Measurements from ENCODE around the gene ZNF747.

Gene ZNF747

GRCh38 chr16:30534368-30535105, at the start of gene ZNF747:
Gene ZNF747 (minus strand): TSS chr16:30534858. CDS start chr16:30534679, 179 bp downstream.
- peak; percentile 76 for DNase-seq (ENCODE audit: low read depth)

GRCh38 chr16:30582611-30583340, 48.1 kb upstream of the ZNF747 start:
- no peak for DNase-seq (ENCODE audit: low read depth)

DNA sequence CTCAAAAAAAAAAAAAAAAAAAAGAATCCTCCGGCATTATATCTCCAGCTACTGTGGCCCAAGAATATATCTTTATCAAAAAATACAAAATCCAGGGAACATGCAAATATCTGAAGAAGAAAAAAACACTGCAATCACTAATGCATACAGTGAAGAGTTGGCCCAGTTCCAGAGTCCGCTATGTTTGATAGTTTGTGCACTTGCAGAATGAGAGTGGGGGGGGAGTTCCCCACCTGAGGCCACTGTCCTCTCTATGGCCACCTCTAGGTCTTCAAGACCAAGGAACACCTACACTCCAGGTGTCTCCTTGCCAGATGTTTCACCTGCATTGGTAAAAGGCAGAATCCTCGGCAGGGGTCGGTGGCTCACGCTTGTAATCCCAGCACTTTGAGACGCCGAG, 46.8 kb upstream of the ZNF747 start:
- no peak for DNase-seq (ENCODE audit: low read depth)

DNA sequence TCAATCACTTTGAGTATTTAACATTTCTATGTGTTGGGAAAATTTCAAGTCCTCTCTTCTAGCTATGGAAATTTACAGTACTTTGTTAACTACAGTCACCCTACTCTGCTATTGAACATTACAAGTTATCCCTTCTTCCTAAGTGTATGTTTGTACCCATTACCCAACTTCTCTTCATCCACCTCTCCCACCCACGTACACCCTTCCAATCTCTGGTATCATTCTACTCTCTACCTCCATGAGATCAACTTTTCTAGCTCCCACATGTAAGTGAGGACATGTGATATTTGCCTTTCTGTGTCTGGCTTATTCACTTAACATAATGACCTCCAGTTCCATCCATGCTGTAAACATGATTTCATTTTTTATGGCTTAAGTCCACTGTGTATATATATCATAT, 40.0 kb upstream of the ZNF747 start:
- no peak for DNase-seq (ENCODE audit: low read depth)

GRCh38 chr16:30571445-30572322, 37.0 kb upstream of the ZNF747 start, which contains the start of gene ZNF688:
Gene ZNF688 (minus strand): TSS chr16:30571714. CDS start chr16:30571629, 85 bp downstream.
- peak; percentile 76 for DNase-seq (ENCODE audit: low read depth)

DNA sequence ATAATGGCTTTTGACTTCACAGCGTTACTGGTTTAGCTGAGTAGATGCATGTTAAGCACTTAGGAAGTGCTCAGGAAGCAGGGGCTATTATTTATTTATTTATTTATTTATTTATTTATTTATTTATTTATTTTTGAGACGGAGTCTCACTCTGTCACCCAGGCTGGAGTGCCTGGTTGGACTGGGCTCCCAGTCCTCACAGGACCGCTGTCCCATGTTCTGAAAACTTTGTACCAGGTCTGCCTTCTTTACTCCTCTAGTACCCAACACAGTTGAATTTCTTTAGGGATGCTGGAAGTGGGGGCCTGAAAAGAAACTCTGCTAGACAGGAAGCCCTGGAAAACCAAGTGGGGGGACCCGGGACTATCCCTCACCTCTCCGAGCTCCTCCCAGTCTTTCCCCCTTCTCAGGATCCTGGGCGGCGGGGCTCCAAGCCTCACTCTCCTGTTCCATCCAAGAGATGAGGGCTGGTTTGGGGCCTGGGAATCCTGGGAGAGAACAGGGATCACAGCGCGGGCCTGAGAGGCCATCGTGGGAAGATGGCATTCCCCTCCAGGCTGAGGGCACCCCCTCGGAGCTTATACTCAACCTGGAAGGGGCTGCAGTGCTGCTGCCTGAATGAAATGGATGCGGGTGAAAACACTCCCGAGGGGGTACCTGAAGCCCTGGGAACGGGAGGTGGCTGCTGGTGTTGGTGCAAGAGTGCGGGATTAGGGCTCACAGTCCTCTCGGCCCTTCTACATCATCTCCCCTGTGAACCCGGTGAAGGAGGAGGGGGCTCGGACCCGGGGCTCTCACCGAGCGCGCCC, 36.2 kb upstream of the ZNF747 start:
- no peak for DNase-seq (ENCODE audit: low read depth)

DNA sequence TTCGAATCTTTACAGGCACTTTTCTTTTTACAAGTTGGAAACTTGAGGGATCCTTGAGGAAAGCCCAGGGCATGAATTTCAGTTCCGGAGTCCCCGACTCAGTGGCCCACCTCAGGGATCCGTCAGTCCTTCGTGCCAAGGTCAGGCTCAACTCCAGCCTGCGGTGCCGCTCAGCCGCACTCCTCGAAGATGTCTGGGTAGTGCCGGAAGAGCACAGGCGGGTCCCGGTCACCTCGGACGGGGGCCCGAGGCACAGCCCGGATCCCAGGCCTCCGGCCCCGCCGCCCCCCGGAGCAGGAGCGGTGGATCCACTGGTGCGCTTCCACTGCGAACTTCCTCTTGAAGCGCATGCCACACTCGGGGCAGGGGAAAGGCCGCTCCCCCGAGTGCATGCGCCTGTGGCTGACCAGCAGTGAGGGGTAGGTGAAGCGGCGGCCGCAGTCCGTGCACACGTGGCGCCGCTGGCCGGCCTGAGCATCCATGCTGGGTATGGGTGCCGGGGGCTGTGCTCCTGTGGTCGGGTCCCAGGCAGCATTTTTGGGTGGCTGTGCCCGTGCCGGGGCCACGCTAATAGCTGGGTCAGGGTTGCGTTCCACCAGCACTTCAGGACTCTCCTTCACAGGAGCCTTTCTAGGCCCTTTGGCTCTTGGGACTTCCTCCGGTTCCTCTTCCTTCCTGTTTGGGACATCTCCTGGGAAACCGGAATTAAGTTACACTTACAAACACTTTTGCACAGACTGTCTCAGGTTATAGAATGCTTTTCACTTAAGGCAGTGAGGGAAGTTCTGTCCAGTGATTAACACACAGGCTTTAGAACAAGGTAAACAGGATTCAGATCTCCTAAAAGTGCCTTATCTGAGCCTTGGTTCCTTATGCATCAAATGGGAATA, 35.3 kb upstream of the ZNF747 start:
- no peak for DNase-seq (ENCODE audit: low read depth)

GRCh38 chr16:30569281-30569680, 34.6 kb upstream of the ZNF747 start:
- DNase-seq (ENCODE audit: low read depth) = no peak

DNA sequence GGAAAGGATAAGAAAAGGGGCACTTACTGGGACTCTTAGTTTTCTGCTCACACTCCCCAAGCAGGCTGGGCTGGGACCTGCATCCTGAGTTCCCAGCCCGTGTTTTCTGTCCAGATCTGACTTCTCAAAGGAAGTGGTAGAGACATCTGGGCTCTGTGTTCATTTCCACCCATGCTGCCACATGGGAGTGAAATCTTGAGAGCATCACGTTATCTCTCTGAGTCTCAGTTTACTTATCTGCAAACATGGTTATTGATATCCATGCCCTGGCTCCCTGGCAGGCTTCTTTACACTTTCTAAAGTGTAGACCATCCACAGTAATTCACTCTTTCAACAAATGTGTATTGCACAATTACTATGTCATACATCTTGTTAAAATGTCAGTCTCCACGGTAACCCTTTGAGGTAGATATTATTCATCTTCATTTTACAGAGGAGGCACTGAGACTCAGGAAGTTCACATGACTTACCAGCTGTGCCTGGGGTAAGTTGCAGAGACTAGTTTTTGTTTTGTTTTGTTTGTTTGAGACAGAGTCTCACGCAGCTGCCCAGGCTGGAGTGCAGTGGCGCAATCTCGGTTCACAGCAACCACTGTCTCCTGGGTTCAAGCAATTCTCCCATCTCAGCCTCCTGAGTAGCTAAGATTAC, 33.5 kb upstream of the ZNF747 start:
- DNase-seq (ENCODE audit: low read depth) = no peak

DNA sequence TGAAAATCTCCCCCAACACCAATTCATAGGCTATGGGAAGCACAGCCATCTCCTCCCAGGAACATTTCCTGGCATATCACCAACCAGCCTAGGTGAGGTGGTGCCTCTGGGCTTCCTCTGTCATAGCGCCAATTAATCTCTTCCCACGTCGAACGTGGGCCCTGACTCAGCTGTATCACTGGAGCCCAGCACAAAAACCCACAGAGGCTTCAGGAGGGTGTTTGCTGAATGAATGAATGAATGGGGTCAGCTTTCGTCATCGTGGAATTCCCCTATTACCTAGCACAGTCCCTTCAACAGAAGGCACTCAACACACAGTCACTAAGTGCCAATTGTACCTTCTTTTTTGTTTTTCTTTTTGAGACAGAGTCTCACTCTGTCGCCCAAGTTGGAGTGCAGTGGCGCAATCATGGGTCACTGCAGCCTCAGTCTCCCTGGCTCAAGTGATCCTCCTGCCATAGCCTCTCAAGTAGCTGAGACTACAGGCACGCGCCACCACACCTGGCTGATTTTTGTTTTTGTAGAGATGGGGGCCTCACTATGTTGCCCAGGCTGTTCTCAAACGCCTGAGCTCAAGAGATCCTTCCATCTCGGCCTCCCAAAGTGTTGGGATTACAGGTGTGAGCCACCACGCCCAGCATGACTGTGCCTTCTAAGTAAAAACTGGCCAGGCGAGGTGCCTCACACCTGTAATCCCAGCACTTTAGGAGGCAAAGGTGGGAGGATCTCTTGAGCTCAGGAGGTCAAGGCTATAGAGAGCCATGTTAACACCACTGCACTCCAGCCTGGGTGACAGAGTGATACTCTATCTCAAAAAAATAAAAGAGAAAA, 32.7 kb upstream of the ZNF747 start:
- no peak for DNase-seq (ENCODE audit: low read depth)

GRCh38 chr16:30566531-30566930, 31.9 kb upstream of the ZNF747 start:
- DNase-seq (ENCODE audit: low read depth) = no peak

GRCh38 chr16:30565984-30566383, 31.3 kb upstream of the ZNF747 start:
- DNase-seq (ENCODE audit: low read depth) = no peak

- DNase-seq (ENCODE audit: low read depth) = no peak
Measured at GRCh38 chr16:30565526-30565925, 30.9 kb upstream of the ZNF747 start.

DNA sequence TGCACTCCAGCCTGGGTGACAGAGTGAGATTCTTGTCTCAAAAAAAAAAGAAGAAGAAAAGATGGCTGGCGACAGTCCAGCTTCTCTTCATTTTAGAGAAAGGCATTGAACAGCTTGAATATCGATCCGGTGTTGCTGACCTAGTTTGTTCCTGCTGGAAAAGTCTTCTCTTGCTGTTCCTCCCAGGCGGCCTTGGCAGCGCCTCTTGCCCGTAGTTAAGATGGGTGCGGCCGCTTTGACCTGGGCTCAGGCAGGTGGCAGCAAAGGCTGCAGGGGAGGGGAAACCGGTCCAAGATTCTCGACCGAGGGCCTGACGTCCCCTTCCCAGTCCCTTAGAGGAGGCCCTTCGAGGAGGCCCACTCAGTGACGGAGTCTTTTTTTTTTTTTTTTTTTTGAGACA, 27.4 kb upstream of the ZNF747 start:
- no peak for DNase-seq (ENCODE audit: low read depth)

GRCh38 chr16:30561089-30561816, 26.6 kb upstream of the ZNF747 start:
- DNase-seq (ENCODE audit: low read depth) = no peak

GRCh38 chr16:30559690-30560089, 25.0 kb upstream of the ZNF747 start:
- DNase-seq (ENCODE audit: low read depth) = no peak

DNA sequence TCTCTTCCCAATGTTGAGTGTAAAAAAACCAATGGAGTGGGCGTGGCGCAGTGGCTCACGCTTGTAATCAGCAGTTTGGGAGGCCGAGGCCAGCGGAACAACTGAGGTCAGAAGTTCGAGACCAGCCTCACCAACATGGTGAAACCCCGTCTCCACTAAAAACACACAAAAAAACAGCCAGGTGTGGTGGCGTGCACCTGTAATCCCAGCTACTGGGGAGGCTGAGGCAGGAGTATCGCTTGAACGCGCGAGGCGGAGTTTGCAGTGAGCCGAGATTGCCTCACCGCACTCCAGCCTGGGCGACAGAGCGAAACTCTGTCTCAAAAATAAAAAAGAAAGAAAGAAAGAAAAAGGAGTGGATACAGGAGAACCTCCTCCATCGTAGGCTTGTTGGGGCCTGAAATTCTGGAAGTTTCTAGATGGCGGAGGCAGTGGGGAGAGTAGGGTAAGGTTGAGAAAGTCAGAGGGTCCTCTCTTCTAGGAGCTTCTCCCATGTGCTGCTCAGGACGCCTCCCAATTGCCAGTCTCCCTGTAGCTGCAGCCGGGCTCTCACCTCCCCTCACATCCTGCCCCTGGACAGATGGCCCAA, 24.2 kb upstream of the ZNF747 start:
- DNase-seq (ENCODE audit: low read depth) = no peak

All from stimulated activated CD8-positive, alpha-beta memory T cell treated with anti-CD3 and anti-CD28 coated beads, Interleukin-15, amount 100 ng/mL, for 24 hours (primary cell).